HepG2 (cell line): Measurements from ENCODE around the gene PASK. TPM values are rescaled to one million over a fixed set of nuclear protein-coding genes. Genes with fewer than 3 reads are reported as not detected.

Source experiments
- CBX2 ChIP-seq, 2 experiments: fragments of 200-600 bp in 1 of 2; sonication (generic); formaldehyde crosslinking in 1 of 2; IDR thresholded peaks; 2 replicates each; pipeline versions ENCODE4 v1.7.0 to v1.8.1; 2018 to 2022; ENCODE audit warnings: low read depth in 2 of 2, low read length in 1 of 2, mild to moderate bottlenecking in 1 of 2, missing genetic modification reagents in 1 of 2
- CHD2 ChIP-seq: IDR thresholded peaks from 2 replicates; pipeline ENCODE4 v1.6.1; 2011; ENCODE audit warnings: low read depth, low read length, improper control_type of control experiment
- JUN ChIP-seq: sonication (generic); formaldehyde crosslinking; IDR thresholded peaks from 2 replicates; pipeline ENCODE4 v1.4.0; 2020; ENCODE audit warnings: mild to moderate bottlenecking, missing genetic modification reagents
- KAT7 ChIP-seq: IDR thresholded peaks from 2 replicates; pipeline ENCODE4 v1.6.1; 2018; ENCODE audit warnings: borderline replicate concordance, missing compliant biosample characterization
- KDM2A ChIP-seq: sonication (generic); formaldehyde crosslinking; IDR thresholded peaks from 2 replicates; pipeline ENCODE4 v1.4.0; 2020; ENCODE audit warnings: low read depth, missing genetic modification reagents, borderline replicate concordance
- KDM5B ChIP-seq: sonication (generic); formaldehyde crosslinking; IDR thresholded peaks from 2 replicates; pipeline ENCODE4 v1.4.0; 2020; ENCODE audit warnings: missing genetic modification reagents, mild to moderate bottlenecking, borderline replicate concordance
- KLF16 ChIP-seq, 2 experiments: sonication (generic) in 1 of 2; formaldehyde crosslinking in 1 of 2; IDR thresholded peaks; 2 replicates each; pipeline versions ENCODE4 v1.6.1 to v1.8.0; 2016 to 2023; ENCODE audit warnings: missing genetic modification reagents in 2 of 2, missing compliant biosample characterization in 1 of 2
- MTA3 ChIP-seq: sonication (generic); formaldehyde crosslinking; IDR thresholded peaks from 2 replicates; pipeline ENCODE4 v1.4.0; 2020; ENCODE audit warnings: missing genetic modification reagents
- NFKB2 ChIP-seq: sonication (generic); formaldehyde crosslinking; IDR thresholded peaks from 2 replicates; pipeline ENCODE4 v1.4.0; 2020; ENCODE audit warnings: missing genetic modification reagents, borderline replicate concordance
- PAF1 ChIP-seq: IDR thresholded peaks from 2 replicates; pipeline ENCODE4 v1.6.1; 2016; ENCODE audit warnings: missing genetic modification reagents, missing compliant biosample characterization
- PHF5A ChIP-seq: IDR thresholded peaks from one replicate; pipeline ENCODE4 v1.6.1; 2018; ENCODE audit warnings: low read depth, missing genetic modification reagents; ENCODE audit not compliant: unreplicated experiment
- PHF8 ChIP-seq: sonication (generic); formaldehyde crosslinking; IDR thresholded peaks from 2 replicates; pipeline ENCODE4 v1.5.0; 2020; ENCODE audit warnings: missing genetic modification reagents
- SNAI1 ChIP-seq: sonication (generic); formaldehyde crosslinking; IDR thresholded peaks from 2 replicates; pipeline ENCODE4 v1.5.0; 2020; ENCODE audit warnings: mild to moderate bottlenecking, missing genetic modification reagents, borderline replicate concordance
- TBX3 ChIP-seq: fragments of 450-650 bp; IDR thresholded peaks from 2 replicates; pipeline ENCODE4 v1.6.1; 2017; ENCODE audit warnings: antibody characterized with exemption, mild to moderate bottlenecking, inconsistent platforms, borderline replicate concordance
- ZFP41 ChIP-seq: sonication (generic); formaldehyde crosslinking; IDR thresholded peaks from 2 replicates; pipeline ENCODE4 v1.4.0; 2020; ENCODE audit warnings: mild to moderate bottlenecking, missing genetic modification reagents, borderline replicate concordance
- ZFP62 ChIP-seq: sonication (generic); formaldehyde crosslinking; IDR thresholded peaks from 2 replicates; pipeline ENCODE4 v1.4.0; 2020; ENCODE audit warnings: missing genetic modification reagents
- ZIK1 ChIP-seq: sonication (generic); formaldehyde crosslinking; IDR thresholded peaks from 2 replicates; pipeline ENCODE4 v1.5.0; 2020; ENCODE audit warnings: mild to moderate bottlenecking, low read depth, missing genetic modification reagents, borderline replicate concordance
- ZNF136 ChIP-seq: sonication (generic); formaldehyde crosslinking; IDR thresholded peaks from 2 replicates; pipeline ENCODE4 v1.8.1; 2022; ENCODE audit warnings: low read depth, mild to moderate bottlenecking, moderate library complexity, missing genetic modification reagents
- ZNF333 ChIP-seq: sonication (generic); formaldehyde crosslinking; IDR thresholded peaks from 2 replicates; pipeline ENCODE4 v1.4.0; 2020; ENCODE audit warnings: mild to moderate bottlenecking, missing genetic modification reagents, borderline replicate concordance
- ZNF337 ChIP-seq: sonication (generic); formaldehyde crosslinking; IDR thresholded peaks from 2 replicates; pipeline ENCODE4 v1.5.1; 2020; ENCODE audit warnings: missing genetic modification reagents, low read depth, mild to moderate bottlenecking, borderline replicate concordance
- ZNF484 ChIP-seq: sonication (generic); formaldehyde crosslinking; IDR thresholded peaks from 2 replicates; pipeline ENCODE4 v1.5.1; 2020; ENCODE audit warnings: mild to moderate bottlenecking, low read depth, missing genetic modification reagents, borderline replicate concordance
- ZNF777 ChIP-seq: sonication (generic); formaldehyde crosslinking; IDR thresholded peaks from 2 replicates; pipeline ENCODE4 v1.4.0; 2020; ENCODE audit warnings: missing genetic modification reagents
- polyA plus RNA-seq, 8 experiments: library from polyadenylated mRNA; depleted of rRNA in 3 of 8; stranded (reverse) in 7 of 8; unstranded in 1 of 8; fragments of >200 nt; fragmentation: Illumina TruSeq in 4 of 8; extraction: Trizol in 4 of 8; gene quantifications; 2 replicates each; pipeline versions ENCODE4 v1.2.1 to v1.2.3, GENCODE V29; 2011 to 2016; ENCODE audit warnings: low read depth in 4 of 8, missing spikeins in 1 of 8, mixed read lengths in 1 of 8; ENCODE audit not compliant: insufficient read depth in 1 of 8
- total RNA-seq, 5 experiments: library from RNA; depleted of rRNA; stranded (reverse); fragments of >200 nt; fragmentation: Illumina TruSeq; extraction: Trizol; gene quantifications; 2 replicates each; pipeline ENCODE4 v1.2.3, GENCODE V29; 2016; ENCODE audit warnings: low read depth in 1 of 5
- TF ChIP-seq, protein P1 (sequence below): sonication (generic); formaldehyde crosslinking; IDR thresholded peaks from 2 replicates; pipeline ENCODE4; 2020; ENCODE audit warnings: missing genetic modification reagents, mild to moderate bottlenecking, borderline replicate concordance
- TF ChIP-seq, protein P2 (sequence below): sonication (generic); formaldehyde crosslinking; conservative IDR thresholded peaks from 2 replicates; pipeline ENCODE4 v1.8.0; 2022; ENCODE audit warnings: low read depth, missing genetic modification reagents

Gene PASK
- total and polyA plus RNA-seq, 2 of the 13 experiments (the other 11 are each of a cell fraction or from before 2014, with no cell fraction given) = 6.9 to 17.0 TPM

DNA sequence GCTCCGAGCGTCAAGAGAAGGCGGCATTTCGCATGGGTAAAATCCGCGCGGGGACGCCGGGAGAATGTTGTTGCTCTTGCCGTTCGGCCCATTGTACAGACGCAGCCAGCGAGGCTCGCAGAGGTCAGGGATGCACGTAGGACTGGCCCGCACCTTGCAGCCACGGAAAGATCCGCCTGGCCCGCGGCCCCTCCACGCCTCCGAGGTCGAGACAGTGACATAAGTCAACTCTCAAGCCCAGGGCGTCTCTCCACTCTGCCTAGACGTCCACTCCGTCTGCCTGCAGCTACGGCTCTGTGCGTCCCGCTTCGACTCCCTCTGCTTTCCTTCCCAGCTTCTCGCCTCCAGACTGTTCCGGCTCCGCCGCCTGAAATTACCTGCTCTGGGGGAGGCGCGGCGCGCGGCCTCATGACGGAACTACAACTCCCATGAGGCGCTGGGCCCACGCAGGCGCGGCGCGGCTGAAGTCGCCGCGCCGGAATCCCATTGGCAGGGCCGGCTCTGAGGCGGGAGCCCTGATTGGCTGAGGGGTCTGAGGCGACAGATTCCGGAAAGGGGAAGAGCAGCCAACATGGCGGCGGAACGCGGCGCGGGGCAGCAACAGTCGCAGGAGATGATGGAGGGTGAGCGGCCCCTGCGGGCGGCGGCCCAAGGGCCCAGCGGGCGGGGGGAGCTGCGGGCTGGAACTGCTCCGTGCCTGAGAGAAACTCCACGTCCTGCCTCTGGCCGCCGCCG, 820 bp upstream of the PASK start, which contains the start of gene PPP1R7 (continued):
- TF ChIP-seq SNAI1 (CRISPR knock-in tag) (0 out of 2 replicates have a peak, but pooled peaks have one; percentile 92), PAF1 (no peak), KDM5B (CRISPR knock-in tag) (peak; percentile 83), ZIK1 (CRISPR knock-in tag) (no peak), CHD2 (peak; percentile 45; the same call in 1 of the 2 replicates), NFKB2 (CRISPR knock-in tag) (peak; percentile 13; the same call in 1 of the 2 replicates), PHF5A (CRISPR knock-in tag) (no peak), KLF16 (CRISPR knock-in tag; IDR thresholded peaks at IDR 0.05) (peak in 1 of 2 experiments; percentile 53; a peak in 1 of 4 replicates), ZNF777 (CRISPR knock-in tag) (peak; percentile 83), MTA3 (CRISPR knock-in tag) (no peak), ZNF136 (CRISPR knock-in tag) (no peak; the same call in 1 of the 2 replicates), JUN (CRISPR knock-in tag) (no peak), TBX3 (no peak), KDM2A (CRISPR knock-in tag) (peak; percentile 78), PHF8 (peak; percentile 93), ZNF333 (0 out of 2 replicates have a peak, but pooled peaks have one; percentile 50), ZFP41 (no peak), KAT7 (CRISPR knock-in tag) (0 out of 2 replicates have a peak, but pooled peaks have one; percentile 53), ZNF484 (CRISPR knock-in tag) (no peak), ZNF337 (CRISPR knock-in tag) (no peak), ZFP62 (no peak), CBX2 (IDR thresholded peaks at IDR 0.05; ENCODE audit: low read depth, low read length) (no peak), CBX2 (CRISPR knock-in tag; IDR thresholded peaks at IDR 0.05; ENCODE audit: low read depth) (no peak; the same call in 1 of the 2 replicates)
- TF ChIP-seq, protein P1, sequence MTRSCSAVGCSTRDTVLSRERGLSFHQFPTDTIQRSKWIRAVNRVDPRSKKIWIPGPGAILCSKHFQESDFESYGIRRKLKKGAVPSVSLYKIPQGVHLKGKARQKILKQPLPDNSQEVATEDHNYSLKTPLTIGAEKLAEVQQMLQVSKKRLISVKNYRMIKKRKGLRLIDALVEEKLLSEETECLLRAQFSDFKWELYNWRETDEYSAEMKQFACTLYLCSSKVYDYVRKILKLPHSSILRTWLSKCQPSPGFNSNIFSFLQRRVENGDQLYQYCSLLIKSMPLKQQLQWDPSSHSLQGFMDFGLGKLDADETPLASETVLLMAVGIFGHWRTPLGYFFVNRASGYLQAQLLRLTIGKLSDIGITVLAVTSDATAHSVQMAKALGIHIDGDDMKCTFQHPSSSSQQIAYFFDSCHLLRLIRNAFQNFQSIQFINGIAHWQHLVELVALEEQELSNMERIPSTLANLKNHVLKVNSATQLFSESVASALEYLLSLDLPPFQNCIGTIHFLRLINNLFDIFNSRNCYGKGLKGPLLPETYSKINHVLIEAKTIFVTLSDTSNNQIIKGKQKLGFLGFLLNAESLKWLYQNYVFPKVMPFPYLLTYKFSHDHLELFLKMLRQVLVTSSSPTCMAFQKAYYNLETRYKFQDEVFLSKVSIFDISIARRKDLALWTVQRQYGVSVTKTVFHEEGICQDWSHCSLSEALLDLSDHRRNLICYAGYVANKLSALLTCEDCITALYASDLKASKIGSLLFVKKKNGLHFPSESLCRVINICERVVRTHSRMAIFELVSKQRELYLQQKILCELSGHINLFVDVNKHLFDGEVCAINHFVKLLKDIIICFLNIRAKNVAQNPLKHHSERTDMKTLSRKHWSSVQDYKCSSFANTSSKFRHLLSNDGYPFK (CRISPR knock-in tag) = peak; percentile 71; the same call in 1 of the 2 replicates
- TF ChIP-seq, protein P2, sequence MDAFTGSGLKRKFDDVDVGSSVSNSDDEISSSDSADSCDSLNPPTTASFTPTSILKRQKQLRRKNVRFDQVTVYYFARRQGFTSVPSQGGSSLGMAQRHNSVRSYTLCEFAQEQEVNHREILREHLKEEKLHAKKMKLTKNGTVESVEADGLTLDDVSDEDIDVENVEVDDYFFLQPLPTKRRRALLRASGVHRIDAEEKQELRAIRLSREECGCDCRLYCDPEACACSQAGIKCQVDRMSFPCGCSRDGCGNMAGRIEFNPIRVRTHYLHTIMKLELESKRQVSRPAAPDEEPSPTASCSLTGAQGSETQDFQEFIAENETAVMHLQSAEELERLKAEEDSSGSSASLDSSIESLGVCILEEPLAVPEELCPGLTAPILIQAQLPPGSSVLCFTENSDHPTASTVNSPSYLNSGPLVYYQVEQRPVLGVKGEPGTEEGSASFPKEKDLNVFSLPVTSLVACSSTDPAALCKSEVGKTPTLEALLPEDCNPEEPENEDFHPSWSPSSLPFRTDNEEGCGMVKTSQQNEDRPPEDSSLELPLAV (CRISPR knock-in tag) = no peak
